HG03558 (cell line): ENCODE measurements around the gene HDAC4.

Experiments
- ATAC-seq: cut with Tn5 transposase; IDR thresholded peaks from one replicate; pipeline ENCODE4 v1.9.1; 2021; ENCODE audit warnings: moderate number of reproducible peaks; ENCODE audit not compliant: unreplicated experiment; ENCODE audit errors: extremely low read depth

The HDAC4 gene

GRCh38 chr2:239198221-239198620 is 202.6 kb downstream of the HDAC4 start:
- no peak for ATAC-seq

GRCh38 chr2:239197146-239197545 is 203.7 kb downstream of the HDAC4 start:
- ATAC-seq, result no peak

- no peak for ATAC-seq
These were observed 204.3 kb downstream of the HDAC4 start for GRCh38 chr2:239196474-239197021.

- no peak for ATAC-seq
These were observed 204.8 kb downstream of the HDAC4 start for GRCh38 chr2:239195992-239196391.

GRCh38 chr2:239195318-239195871 is 205.4 kb downstream of the HDAC4 start:
- no peak for ATAC-seq

- no peak for ATAC-seq
These were observed 206.0 kb downstream of the HDAC4 start for GRCh38 chr2:239194731-239195317.

- no peak for ATAC-seq
These were observed 206.7 kb downstream of the HDAC4 start for GRCh38 chr2:239193925-239194677.

GRCh38 chr2:239193401-239193811 is 207.4 kb downstream of the HDAC4 start:
- ATAC-seq, result no peak

- ATAC-seq, result no peak
These were observed 207.8 kb downstream of the HDAC4 start for GRCh38 chr2:239192975-239193374.

GRCh38 chr2:239192456-239192855 is 208.4 kb downstream of the HDAC4 start:
- ATAC-seq, result no peak

- no peak for ATAC-seq
These were observed 209.6 kb downstream of the HDAC4 start for GRCh38 chr2:239190921-239191885.

- ATAC-seq, result no peak
These were observed 210.5 kb downstream of the HDAC4 start for GRCh38 chr2:239190361-239190760.

- ATAC-seq, result no peak
These were observed 211.1 kb downstream of the HDAC4 start for GRCh38 chr2:239189711-239190131.

- ATAC-seq, result no peak
These were observed 212.3 kb downstream of the HDAC4 start for GRCh38 chr2:239188536-239188935.

- ATAC-seq, result no peak
These were observed 213.2 kb downstream of the HDAC4 start for GRCh38 chr2:239187464-239188253.

GRCh38 chr2:239186516-239187357 is 214.1 kb downstream of the HDAC4 start:
- no peak for ATAC-seq

- no peak for ATAC-seq
These were observed 215.6 kb downstream of the HDAC4 start for GRCh38 chr2:239184968-239185903.
